ENCODE measurements around the gene PTPRN2.

DNA sequence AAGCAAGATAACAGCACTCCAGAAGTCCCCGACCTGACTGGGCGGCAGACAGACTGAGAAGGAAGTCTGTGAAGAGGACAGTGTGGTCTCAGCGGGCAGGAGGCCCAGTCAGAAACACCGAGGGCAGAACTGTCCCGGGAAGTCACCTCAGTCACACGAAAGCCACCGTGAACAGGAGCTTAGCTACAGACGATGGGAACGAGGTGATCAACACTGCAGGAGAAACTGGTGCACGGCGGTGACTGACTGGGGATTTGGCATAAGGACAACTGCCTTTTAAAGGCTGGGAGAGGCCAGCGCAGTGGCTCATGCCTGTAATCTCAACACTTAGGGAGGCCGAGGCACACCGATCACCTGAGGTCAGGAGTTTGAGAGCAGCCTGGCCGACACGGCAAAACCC is 217.8 kb downstream of the PTPRN2 start:
- TF ChIP-seq, protein P1, sequence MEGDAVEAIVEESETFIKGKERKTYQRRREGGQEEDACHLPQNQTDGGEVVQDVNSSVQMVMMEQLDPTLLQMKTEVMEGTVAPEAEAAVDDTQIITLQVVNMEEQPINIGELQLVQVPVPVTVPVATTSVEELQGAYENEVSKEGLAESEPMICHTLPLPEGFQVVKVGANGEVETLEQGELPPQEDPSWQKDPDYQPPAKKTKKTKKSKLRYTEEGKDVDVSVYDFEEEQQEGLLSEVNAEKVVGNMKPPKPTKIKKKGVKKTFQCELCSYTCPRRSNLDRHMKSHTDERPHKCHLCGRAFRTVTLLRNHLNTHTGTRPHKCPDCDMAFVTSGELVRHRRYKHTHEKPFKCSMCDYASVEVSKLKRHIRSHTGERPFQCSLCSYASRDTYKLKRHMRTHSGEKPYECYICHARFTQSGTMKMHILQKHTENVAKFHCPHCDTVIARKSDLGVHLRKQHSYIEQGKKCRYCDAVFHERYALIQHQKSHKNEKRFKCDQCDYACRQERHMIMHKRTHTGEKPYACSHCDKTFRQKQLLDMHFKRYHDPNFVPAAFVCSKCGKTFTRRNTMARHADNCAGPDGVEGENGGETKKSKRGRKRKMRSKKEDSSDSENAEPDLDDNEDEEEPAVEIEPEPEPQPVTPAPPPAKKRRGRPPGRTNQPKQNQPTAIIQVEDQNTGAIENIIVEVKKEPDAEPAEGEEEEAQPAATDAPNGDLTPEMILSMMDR (conservative IDR thresholded peaks at IDR 0.05; ENCODE audit: low read depth, low read length) = no peak
- no peak for TF ChIP-seq EZH2 (IDR thresholded peaks at IDR 0.05; ENCODE audit: borderline replicate concordance, low read depth, low read length, poor library complexity, severe bottlenecking)

All from A673 (cell line).